Right ventricle myocardium superior (tissue), 1 donor: Measurements from ENCODE around the gene DPF3. TPM values are rescaled to one million over a fixed set of nuclear protein-coding genes. Genes with fewer than 3 reads are reported as not detected.

Experiments used
- ATAC-seq: fragments of 200-7000 bp; cut with Tn5 transposase; one replicate; pipeline ENCODE4 v1.9.1; 2020; ENCODE audit warnings: mild to moderate bottlenecking; ENCODE audit not compliant: poor library complexity
- DNase-seq: peaks from one replicate; pipeline ENCODE4 v3.0.0-alpha.2; 2020
- intact Hi-C: fragments of 100-400 bp; cut with DNase I; formaldehyde crosslinking; loops from one replicate; pipeline ENCODE4 v1.11.2; 2022
- total RNA-seq: library from RNA; stranded (reverse); fragmentation: NEBNext Ultra II Directional; extraction: Animal tissue kit (Norgen Biotek cat#: 25700); gene quantifications from one replicate; pipeline ENCODE4 v1.2.1, GENCODE V29; 2021
- donor health status: DM: no; HTN: yes; CAD: no; lungs with severe emphysema.

The DPF3 gene
- total RNA-seq, 1 donor from 2014 or later, result 25.0 TPM

DNA sequence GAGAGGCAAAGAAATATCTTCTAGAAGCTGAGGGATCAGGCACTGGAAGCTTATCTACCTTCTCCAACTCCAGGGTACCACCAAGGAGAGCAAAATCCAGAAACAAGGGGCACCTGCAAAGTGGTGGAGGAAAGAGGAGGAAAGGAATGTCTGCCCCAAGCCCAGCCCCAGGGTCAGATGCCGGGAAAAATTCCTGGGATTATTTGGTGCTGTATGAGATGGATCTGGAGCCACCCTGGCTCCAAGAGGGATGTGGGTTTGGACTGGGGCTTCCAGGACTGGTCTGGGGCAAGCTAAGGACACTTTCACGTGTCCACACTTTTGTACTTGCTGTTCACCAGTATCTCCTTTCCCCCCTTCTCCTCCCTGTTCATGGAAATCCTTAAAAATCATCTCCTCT, 69.8 kb downstream of the DPF3 start:
- no peak for DNase-seq
- no peak for ATAC-seq
- intact Hi-C loops, result no loop called here

DNA sequence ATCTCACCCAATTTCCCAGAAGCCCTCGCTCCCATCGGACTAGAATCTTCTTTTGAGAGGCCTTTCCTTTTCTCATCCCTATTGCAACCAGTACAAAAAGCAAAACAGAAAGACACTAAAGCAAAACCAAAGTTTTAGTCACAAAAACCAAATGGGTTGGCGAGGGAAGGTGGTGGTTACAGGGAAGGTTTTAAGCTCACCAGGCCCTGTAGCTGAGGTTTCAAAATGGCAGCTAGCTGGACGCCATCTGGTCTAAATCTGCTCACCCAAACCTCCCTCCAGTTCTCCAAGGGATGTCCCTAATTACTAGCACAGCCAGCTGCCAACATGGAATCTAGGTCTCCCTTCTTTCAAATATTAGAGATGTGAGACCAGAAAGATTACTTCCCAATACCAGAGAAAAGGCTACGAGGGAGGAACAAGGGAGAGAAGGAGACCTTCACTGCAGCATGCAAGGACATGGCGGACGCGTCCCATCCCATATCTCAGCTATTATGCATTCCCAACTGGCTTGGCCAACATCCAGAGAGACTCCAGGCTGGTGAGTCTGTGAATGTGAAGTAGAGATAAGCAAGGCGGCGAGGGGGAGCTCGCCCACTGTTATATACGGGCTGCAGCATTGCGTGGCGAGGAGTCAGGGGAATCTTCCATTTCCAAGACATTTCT, 70.8 kb downstream of the DPF3 start:
- ATAC-seq (peak; percentile 87), DNase-seq (peak; percentile 69)
- intact Hi-C loops, result no loop called here

DNA sequence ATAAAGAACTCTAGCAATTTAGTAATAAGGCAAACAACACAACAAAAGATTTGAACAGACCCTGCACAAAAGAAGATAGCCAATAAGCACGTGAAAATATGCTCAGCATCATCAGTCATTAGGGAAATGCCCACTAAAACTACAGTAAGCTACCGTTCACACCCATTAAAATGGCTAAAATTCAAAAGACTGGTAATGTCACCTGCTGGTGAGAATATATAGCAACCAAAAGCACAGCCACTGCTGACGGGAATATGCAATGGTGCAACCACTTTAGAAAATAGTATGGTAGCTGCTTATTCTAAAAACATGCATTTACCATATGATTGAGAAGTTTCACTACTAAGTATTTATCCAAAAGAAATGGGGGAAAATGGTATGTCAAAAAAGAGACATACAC, 74.9 kb downstream of the DPF3 start:
- DNase-seq, result no peak
- intact Hi-C loops, result no loop called here
- ATAC-seq, result no peak

DNA sequence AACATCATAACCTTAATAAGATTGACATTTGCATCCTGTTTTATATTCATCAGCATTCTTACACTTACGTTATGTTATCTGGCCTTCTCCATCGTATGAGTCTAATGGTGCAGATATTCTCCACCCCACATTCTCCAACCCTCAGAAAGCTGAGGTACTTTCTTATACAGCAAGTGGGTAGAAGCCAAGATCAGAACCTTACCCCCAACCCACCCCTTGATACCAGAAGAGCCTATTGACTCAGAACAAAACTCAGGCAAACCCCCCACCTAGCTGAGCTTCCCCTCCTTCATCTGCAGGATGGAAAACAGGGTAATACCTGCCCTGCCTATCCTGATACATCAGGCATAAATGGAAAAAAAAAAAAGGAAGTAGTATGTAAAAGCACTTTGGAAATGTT, 77.6 kb downstream of the DPF3 start:
- ATAC-seq, result no peak
- DNase-seq, result no peak
- intact Hi-C loops, result no loop called here

DNA sequence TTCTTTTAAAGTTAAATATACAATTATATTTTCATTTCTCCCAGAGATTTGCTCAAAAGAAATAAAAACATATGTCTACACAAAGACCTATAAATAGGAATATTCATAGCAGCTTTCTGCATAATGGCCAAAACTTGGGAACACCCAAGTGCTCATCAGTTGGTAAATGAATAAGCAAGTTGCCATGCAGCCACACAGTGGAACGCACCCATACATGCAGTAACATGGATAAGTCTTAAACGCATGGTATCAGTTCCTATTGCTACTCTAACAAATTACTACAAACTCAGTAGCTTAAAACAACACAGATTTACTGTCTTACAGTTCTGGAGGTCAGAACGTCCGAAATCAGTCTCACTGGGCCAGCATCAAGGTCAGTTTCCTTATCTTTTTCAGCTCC, 78.5 kb downstream of the DPF3 start:
- intact Hi-C loops, result no loop called here
- ATAC-seq, result no peak
- no peak for DNase-seq

DNA sequence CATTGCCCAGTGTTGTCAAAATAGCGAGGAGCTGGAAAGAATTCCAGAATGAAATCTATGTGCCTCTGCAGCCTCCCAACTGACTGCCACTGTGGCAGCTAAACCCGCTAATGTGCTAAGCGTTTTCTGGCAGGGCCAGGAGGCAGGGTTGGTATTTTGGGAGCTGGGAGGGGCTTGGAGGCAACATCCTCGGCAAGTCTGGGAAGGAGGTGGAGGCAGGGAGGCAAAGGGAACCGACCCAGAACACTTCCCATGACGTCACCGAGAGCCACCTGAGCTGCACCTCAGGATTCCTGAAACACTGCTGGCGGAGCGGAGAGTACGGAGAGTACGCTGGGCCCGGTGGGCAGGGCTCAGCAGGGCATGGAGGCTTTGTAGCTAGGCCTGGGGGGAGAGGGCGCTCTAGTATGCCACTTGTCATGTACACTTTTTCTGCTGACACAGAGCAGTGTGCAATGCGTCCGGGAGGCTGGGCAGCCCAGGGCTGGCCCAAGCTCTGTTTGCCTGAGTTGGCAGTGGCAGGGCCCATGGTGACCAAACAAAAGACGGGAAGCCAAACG, 81.5 kb downstream of the DPF3 start:
- intact Hi-C loops, result loop anchor here (2.0 kb wide), 1 partner anchor 80 kb away; no protein-coding TSS in a partner anchor
- ATAC-seq (peak; percentile 91), DNase-seq (peak; percentile 83)

DNA sequence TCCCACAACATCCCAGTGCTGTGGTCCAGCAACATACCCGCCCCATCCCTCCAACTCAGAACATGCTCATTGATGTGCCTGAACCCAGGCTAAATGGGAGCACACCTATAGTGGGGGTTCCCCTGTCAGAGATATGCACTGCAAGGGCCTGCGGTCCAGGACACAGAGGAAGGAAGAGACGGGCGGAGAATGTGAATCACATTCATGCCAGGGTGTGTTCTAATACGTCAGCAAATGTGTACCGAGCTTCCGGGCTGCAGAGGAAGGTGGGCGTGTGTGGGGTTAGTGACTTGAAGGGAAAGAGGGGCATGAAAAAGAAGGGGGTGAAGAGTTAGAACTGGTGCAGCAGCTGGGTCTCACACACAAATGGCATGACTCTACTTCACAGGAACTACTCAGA, 83.7 kb downstream of the DPF3 start:
- DNase-seq (no peak), ATAC-seq (no peak)
- intact Hi-C loops, result no loop called here

DNA sequence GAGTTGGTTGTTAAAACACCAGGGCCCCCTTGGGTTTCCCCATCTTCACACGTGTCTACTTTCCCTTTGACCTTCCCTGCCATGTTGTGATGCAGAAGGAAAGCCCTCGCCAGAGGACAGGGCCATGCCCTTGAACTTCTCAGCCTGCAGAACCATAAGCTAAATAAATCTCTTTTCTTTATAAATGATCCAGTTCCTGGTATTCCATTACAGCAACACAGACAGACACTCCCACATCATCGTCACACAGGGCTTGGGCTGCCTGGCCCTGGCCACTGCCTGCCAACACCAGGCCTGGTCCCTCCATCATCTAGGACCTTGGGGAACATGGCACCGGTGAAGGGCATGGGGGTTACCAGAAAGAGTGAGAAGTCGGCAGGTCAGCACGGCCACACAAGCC, 84.8 kb downstream of the DPF3 start:
- intact Hi-C loops, result no loop called here
- DNase-seq (no peak), ATAC-seq (no peak)

DNA sequence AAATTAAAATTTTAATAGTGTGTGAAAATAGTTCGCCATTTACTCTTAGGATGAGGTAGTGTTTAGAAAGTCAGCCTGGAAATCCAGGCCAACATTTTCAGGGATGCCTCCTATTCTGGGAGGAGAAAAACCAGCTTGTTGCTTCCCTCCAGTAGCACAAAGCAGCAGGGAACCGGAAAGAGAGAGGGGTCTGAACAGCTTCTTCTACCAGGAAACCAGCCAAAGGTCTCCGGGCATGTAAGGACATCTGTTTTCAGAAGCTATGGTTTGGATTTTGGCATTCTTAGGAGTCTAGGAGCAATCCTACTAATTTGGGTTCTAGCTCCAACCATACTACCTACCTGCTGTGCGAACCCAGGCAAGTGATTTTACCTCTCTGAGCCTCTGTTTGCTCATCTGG, 85.3 kb downstream of the DPF3 start:
- DNase-seq (no peak), ATAC-seq (no peak)
- intact Hi-C loops, result no loop called here

DNA sequence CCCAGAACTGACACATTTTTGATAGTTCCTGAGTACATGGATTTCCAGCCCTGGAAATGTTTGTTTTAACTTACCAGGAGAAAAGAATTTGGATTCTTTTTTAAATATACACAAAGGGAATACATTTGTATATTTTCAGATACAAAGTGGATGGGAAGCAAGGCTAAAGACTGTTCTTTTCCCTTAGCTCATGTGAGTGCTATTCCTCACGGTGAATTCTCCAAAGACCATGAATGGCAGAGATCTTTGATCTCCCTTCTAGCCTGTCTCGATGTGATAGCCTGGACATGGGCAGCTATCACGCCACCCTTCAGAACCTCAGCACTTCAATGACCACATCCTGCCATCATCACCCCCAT, 91.3 kb downstream of the DPF3 start:
- DNase-seq (no peak), ATAC-seq (no peak)
- intact Hi-C loops, result no loop called here

DNA sequence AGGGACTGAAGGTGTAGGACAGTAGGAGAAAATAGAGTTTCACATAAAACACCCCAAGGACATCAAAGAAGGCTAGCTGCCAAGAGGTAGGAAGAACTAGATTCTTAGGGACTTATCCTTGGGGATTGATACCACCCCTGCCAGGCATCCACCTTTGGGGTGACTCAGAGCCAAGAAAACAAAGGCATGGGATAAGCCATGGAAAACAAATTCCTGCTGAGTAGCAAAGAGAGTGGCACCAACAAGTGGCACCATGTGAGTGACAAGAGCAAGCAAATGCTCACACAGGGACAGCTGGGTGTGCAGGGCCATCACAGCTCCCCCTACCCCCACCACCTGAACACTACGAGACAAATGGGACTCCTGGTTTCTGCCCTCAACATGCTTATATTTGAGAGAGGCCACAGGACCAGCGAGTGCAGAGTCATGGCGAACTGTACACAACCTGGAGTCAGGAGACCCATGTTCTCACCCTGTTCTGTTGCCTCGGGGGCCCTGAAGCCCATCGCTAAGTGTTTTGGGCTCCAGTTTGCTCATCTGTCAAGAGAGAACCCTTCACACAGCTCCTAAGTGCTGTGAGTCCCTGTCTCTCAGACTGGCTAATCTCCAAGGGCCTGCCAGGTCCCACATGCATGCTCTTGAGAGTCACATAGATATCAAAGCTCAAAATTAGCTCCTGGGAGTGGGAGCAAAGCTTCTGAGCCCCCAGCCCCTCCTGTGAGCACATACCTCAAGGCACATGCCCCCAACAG, 91.9 kb downstream of the DPF3 start:
- peak; percentile 76 for ATAC-seq
- intact Hi-C loops, result no loop called here
- no peak for DNase-seq

DNA sequence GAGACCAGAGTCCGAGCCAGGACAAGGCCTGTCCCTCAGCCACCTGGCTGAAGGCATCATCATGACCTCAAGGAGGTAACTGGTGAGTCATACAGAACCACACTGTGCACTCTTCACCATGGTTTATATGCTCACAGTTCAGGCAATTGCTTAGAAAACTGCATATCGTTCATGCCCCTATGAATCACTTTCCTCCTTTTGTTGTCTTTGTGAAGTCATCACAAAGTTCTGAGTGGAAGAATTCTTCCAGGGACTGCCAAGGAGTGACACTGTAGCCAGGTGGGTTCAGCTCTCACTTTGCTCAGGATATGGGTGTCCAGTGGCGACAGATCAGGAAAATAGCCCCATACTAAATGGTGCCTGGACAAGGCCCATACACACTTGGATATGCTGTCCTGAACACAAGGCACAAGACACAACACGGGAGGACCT, 92.5 kb downstream of the DPF3 start:
- DNase-seq, result no peak
- intact Hi-C loops, result no loop called here
- no peak for ATAC-seq

DNA sequence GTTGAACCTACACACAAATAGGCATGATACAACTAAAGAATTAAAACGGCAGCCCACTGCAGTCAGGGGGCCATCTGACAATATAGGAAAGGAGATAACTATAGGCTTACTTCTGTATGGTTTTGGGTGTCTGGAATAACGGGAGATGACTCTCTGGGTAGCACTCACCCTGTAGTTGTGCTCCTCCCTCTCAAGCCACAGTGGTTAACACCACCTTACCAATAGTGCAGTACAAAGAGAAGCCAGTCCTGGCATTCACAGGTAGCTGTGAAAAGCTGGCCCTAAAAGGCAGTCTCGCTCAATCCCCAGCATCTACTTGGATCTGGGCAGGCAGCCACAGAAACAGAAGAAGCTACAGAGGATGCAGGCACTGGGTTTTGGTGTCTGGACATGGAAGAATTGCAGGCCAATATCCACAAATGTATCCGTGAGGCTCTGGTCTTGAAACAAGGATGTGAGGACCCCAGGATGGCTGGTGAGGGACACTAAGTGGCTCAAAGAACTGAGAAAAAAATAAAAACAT, 93.0 kb downstream of the DPF3 start:
- intact Hi-C loops, result no loop called here

DNA sequence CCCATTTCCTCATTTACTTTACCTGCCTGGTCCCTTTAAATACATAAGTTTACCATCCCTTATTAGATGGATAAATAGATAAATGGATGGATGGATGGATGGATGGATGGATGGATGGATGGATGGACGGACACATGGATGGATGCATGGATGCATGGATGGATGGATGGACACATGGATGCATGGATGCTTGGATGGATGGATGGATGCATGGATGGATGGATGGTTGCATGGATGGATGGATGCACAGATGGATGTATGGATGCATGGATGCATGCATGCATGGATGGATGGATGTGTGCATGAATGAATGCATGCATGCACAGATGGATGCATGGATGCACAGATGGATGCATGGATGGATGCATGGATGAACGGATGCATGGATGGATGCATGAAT, 93.6 kb downstream of the DPF3 start:
- intact Hi-C loops, result no loop called here
- no peak for ATAC-seq
- DNase-seq, result no peak

More for the DNA sequence above, 93.0 kb downstream of the DPF3 start:
- ATAC-seq, result no peak
- DNase-seq, result no peak

DNA sequence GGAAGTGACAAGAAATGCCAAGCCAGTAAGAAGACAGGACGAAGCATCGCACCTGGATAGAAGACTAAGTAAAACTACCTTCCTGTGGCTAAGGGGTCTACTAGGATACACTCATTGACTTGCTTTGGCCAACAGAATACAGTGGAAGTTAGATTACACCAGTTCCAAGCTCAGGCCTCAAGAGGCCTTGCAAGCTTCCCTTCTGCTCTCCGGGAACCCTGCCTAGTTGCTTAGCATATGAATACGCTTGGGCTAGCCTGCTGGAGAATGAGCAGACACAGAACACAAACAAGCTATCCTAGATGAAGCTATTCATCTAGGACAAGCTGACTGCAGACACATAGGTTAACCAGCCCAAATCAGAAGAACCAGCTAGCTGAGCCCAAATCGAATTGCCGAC, 97.0 kb downstream of the DPF3 start:
- intact Hi-C loops, result no loop called here
- ATAC-seq (no peak), DNase-seq (no peak)

DNA sequence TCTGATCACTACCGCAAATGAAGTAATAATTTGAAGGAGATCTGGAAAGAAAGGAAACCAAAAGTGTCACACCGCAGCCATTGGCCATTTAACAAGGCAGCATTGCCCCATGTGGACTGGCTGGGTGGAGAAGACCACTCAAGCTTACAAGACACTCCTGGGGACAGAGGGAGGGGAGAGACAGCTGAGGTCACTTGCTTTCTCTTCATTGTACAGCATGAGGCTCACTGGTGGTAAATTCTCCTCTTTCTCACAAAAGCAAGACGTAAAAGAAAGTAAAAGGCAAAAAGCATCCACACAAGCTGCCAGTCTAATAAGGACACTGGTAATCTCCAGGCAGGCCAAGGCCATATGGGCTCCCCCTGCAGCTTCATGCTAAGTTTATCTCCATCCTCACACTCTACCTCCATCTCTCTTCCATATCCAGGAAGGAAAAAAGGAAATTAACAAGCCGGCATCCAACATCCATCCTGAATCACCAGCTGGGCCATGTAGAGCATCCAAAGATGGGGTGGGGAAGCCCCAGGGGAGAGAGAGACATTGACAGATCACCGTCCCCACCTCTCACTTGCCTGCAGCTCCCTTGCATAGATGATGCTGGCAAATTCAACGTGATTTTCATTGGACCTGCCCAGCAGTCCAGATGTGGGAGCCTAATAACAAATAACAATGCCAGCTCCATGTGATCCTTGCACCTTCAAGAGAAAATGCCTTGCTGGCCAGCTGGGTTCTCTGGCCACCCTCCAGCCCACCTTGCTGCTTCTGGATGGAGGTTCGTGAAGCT, 100.6 kb downstream of the DPF3 start:
- intact Hi-C loops, result no loop called here
- no peak for DNase-seq
- ATAC-seq, result no peak

DNA sequence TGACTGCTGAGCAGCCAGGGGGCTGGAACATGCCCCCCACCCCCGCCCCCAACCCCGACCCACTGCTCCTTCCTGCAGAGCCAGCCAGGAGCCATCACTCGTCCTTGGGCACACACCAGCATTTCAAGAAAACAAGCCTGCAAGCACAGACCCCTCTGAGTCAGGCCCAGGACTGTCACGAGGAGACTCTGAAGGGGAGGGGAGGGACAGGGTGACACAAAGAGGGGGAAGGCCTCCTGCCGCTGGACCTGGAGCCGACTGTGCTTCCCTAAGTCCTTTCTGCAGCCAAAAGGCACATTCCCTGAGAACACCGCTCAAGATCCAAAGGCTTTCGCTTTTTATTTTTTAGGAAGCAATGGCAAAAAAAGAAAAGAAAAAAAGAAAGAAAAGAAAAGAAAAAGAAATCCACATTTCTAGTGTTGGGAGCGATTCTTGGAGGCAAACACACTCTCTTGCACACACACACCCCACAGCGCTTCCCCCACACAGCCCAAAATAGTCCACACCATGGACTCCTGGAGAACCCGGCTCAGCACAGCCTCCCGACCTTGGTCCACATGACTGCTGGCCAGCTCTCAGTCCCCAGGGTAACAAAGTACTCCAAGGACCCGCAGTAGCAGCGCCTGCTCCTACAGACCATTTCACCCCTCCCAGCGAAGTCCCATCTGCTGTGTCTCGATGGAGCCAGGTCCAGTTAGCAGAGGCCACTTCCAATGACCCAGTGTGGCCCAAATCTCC, 101.7 kb downstream of the DPF3 start:
- DNase-seq (peak; percentile 76), ATAC-seq (peak; percentile 89)
- intact Hi-C loops, result no loop called here

DNA sequence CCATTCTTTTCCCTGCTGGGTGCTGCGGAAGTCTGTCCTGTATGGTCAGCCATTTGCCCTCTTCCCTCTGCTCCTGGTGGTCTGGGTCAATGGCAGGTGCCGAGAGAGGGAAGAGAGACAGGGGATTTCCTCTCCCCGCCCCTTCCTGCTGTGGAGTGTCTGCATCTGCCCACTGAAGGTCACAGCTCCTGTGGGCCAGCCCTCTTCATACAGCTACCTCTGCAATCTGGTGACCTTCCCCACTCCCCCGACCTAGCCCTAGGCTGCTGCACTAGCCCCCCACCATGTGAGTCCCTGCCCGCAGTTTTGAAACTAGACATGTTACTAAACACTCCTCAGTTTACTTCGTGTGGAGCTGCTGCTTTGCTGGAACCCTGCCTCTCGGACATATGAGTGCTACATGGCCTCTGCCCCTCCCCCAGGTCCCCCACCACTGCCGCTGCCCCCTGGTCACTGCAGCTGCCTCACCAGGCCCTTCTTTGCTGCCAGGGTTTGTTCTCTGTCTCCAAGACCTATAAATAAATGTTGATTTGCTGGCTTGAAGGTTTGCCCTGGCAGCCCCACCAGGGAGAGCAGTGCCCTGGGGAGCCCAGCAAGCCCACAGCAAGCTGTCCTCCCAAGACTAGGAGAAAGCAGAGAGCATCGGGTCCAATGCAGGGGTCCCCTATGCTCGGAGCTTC, 102.9 kb downstream of the DPF3 start:
- intact Hi-C loops, result no loop called here
- DNase-seq, result peak; percentile 56

More for the DNA sequence above, 102.9 kb downstream of the DPF3 start:
- ATAC-seq, result peak; percentile 76
